GM21723 (cell line): ENCODE measurements around the gene SEMA3C.
A peak's percentile ranks its signal among the peaks of the same experiment; 100 is the strongest.
"Not testable (repeated sequence)": the region's sequence is repeated elsewhere in the genome, so short reads cannot be mapped to it uniquely, and the experiment has no call there.

Experiments used
- ATAC-seq: cut with Tn5 transposase; IDR thresholded peaks from one replicate; pipeline ENCODE4 v1.9.1; 2021; ENCODE audit warnings: mild to moderate bottlenecking, moderate library complexity; ENCODE audit not compliant: unreplicated experiment

The SEMA3C gene

DNA sequence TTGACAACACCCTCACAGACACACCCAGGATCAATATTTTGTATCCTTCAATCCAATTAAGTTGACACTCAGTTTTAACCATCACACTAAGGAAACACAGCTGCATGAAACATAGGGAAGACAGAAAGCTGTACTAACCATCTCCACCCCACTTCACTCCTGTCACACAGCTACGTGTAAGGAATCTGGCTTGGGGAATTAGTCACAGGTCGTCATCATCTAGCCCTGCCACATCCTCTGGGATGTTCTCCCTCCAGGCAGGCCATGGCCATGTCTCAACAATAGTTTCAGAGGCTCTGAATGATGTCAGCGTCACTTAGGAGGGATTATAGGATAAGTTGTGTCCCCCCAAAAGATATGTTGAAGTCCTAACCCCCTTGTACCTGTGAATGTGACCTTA lies 10.8 kb upstream of the SEMA3C start:
- ATAC-seq = no peak

- ATAC-seq = not testable (repeated sequence)
These were observed 8.1 kb upstream of the SEMA3C start for GRCh38 chr7:80926955-80927354.

- ATAC-seq = no peak
These were observed 5.2 kb upstream of the SEMA3C start for GRCh38 chr7:80924090-80924489.

GRCh38 chr7:80923211-80923612 lies 4.4 kb upstream of the SEMA3C start:
- no peak for ATAC-seq

DNA sequence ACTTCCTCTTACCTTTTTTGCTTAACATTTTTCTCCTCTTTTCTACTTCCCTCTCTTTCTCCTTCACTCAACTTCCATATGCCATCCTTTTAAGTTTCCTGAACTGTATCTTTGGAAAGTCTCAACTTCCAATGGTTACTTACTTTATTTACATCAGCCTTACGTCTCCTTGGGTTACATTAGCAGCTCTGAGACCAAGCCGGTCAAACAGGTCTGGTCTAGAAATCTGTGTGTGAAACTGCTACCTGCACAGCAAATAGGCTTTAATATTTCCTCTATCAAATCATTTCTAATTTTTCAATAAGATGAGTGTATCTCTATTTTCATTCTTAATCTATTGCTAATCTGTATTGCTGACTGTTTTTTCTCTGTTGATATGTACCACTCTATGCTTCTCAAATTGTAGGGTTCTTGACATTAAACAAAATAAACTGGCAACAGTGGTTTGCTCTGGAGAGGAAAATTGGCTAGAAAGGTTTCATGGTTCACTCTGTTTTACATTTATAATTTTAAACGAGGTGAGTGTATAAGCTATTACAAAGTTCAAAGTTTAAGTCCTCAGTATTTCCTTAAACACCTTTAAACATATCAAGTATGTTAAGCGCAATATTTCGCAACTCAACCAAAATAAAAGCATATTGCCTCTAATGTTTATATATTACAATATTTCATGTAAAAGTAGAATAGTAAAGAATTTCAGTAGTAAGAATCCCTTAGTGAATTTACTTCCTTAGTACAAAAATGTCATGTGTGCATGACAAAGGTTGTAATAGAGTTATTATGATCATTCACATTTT lies 3.6 kb upstream of the SEMA3C start:
- no peak for ATAC-seq

DNA sequence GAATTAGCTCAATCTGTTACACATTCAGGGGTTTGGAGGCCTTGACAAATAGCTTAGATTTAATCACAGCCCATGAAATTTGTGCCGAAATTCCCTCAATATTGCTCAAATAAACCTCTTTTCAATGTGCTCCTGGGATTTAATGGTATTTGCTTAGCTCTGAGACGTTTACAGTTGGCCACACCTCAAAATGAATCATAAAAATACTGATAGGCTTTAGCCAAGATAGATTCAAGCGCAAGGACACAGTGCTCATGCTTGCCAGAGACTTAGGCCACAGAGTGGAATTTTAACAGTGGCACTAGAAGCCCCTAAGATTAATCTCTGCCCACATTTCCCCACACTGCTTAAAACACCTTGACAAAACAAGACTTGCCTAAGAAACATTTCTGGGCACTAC lies 2.3 kb upstream of the SEMA3C start:
- ATAC-seq = no peak

DNA sequence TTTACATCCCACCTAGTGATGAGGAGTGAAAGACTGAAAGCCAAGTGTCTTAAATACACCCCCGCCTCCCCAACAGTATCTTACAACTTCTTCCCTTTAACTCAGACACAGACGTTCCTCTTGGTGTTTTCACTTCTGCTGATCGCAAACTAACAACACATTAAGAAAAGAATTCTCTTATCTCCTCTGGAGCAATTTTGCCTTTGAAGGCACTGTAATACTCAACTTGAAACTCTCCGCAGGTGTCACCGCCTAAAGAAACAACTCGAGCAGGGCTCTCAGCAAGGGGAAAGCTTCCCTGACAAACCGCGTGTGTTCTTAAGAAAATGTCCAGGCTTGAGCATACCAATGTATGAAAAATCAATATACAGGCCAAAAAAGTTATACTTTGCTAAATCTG lies 452 bp downstream of the SEMA3C start:
- ATAC-seq = peak; percentile 68

- ATAC-seq = no peak
These were observed 1.8 kb downstream of the SEMA3C start for GRCh38 chr7:80916770-80917741.

GRCh38 chr7:80910228-80910627 lies 8.6 kb downstream of the SEMA3C start:
- no peak for ATAC-seq

DNA sequence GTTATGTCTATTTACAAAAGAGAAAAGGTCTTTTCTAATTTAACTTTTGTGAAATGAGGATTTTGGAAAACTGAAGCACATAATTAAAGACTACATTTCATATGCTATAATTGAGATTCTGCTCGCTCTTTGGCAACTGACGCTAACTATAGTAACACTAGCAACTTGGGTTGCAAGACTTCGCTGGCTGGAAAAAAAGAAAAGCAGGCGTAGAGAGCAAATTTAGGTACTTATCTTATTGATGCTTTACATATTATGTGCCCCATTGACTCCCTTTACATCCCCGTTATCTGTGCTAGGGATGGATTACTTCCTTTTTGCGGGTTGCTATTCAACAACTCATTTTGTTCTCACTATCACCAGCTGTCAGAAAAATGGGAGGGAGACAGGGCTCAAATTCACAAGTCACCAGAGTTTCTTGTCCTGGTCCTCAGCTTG lies 10.5 kb downstream of the SEMA3C start:
- no peak for ATAC-seq

- no peak for ATAC-seq
These were observed 11.2 kb downstream of the SEMA3C start for GRCh38 chr7:80907612-80908011.

- ATAC-seq = no peak
These were observed 11.7 kb downstream of the SEMA3C start for GRCh38 chr7:80907141-80907601.

- ATAC-seq = no peak
These were observed 13.5 kb downstream of the SEMA3C start for GRCh38 chr7:80905334-80905733.

- ATAC-seq = no peak
These were observed 16.0 kb downstream of the SEMA3C start for GRCh38 chr7:80902716-80903308.

GRCh38 chr7:80902019-80902418 lies 16.8 kb downstream of the SEMA3C start:
- ATAC-seq = no peak

GRCh38 chr7:80900583-80901576 lies 18.0 kb downstream of the SEMA3C start:
- no peak for ATAC-seq

DNA sequence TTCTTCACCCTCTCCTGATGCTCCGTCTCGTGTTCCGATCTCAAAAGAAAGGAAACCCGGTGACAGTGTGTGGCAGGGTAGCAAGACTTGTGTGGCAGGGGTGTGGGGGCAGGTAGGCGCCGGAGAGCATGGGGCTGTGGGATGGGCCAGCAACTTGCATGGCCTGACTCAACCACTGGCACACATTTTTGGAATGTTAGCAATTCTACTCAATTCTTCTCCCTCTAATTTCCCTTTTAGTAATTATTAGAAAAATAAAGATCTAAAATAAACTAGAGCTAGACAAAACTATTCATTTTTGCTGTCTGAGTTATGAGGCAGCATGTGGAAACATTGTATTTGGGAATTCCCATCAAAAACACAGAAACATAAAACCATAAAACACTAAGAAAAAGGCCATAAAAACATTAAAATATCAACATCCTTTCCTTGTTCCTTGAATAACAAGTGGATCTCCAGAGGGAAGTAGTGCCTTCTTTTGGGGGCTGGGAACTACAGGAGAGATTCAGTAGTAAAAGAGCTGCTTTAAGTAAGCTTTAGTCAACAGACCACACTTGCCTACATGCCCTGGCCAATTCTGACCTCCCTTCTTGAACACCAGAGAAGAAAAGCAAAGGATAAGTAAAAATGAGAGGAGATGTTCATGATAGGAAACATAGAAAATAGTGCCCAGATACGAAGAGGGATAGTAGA lies 21.8 kb downstream of the SEMA3C start:
- no peak for ATAC-seq

DNA sequence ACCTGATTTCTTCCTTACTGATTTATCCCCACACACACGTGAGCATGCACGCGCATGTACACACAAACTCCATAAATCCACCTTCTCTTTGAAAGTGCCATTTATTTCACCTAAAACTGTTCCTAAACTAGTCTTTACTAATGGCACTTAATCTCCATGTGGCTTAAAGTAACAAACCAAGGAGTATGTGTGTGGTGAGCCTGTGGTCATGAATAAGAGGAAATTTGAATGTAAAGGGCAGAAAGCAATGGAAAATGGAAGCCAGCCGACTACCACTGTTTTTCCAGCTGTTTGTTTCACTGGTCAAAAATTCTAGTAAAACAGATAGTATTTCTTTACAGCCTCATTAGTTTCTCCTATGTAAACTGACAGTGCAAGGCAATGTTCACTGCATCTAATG lies 23.8 kb downstream of the SEMA3C start:
- ATAC-seq = no peak

DNA sequence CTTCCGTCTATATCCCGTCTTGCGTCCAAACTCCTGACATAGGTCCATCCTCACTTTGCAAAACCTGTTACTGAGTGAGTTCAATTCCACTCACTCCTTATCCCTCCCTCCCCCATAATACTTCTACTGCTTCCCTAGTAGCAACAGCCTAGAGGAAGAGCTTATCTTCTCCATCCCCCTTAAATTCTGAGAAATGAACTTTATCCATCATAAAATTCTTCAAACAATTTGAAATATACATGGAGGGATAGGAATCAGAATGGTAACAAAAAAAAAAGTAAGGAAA lies 27.6 kb downstream of the SEMA3C start:
- ATAC-seq = no peak
